BJ (cell line): Measurements from ENCODE around the gene LIG1. TPM values are rescaled to one million over a fixed set of nuclear protein-coding genes. Genes with fewer than 3 reads are reported as not detected.

Source experiments
- CTCF ChIA-PET: fragments of 350-600 bp; formaldehyde crosslinking; extraction: SDS; loops from one replicate; lab custom pipeline; 2021; ENCODE audit warnings: antibody characterized with exemption, inconsistent platforms; lab: Yijun Ruan, JAX
- POLR2A ChIA-PET: fragments of 300-600 bp; sonication (Branson Sonifier 250); formaldehyde crosslinking; extraction: SDS; loops from one replicate; lab custom pipeline; 2021; ENCODE audit warnings: antibody characterized with exemption; lab: Charles Lee
- DNase-seq: peaks from one replicate; pipeline ENCODE4 v3.0.0-alpha.2; 2011; ENCODE audit warnings: low read depth
- H3K27me3 ChIP-seq: 2 replicates; pipeline ENCODE4 v1.6.0; 2011; ENCODE audit warnings: low read length; ENCODE audit not compliant: control insufficient read depth, insufficient read depth
- H3K36me3 ChIP-seq: 2 replicates; pipeline ENCODE4 v1.5.1; 2011; ENCODE audit warnings: low read length; ENCODE audit not compliant: control insufficient read depth, insufficient read depth
- H3K4me3 ChIP-seq: 2 replicates; pipeline ENCODE4 v1.5.1; 2011; ENCODE audit warnings: low read depth, mild to moderate bottlenecking, control low read depth, low read length
- polyA plus RNA-seq: library from polyadenylated mRNA; depleted of rRNA; stranded (reverse); fragments of >200 nt; gene quantifications from 2 replicates; pipeline ENCODE4 v1.2.3, GENCODE V29; 2011
- TF ChIP-seq, protein P1 (sequence below): IDR thresholded peaks from 2 replicates; pipeline ENCODE4 v1.5.1; 2011; ENCODE audit warnings: low read depth, mild to moderate bottlenecking, control low read depth, inconsistent platforms, low read length, moderate library complexity; ENCODE audit not compliant: insufficient read depth

Gene LIG1
- polyA plus RNA-seq, 1 experiment = 19.5 TPM

- TF ChIP-seq, protein P1, sequence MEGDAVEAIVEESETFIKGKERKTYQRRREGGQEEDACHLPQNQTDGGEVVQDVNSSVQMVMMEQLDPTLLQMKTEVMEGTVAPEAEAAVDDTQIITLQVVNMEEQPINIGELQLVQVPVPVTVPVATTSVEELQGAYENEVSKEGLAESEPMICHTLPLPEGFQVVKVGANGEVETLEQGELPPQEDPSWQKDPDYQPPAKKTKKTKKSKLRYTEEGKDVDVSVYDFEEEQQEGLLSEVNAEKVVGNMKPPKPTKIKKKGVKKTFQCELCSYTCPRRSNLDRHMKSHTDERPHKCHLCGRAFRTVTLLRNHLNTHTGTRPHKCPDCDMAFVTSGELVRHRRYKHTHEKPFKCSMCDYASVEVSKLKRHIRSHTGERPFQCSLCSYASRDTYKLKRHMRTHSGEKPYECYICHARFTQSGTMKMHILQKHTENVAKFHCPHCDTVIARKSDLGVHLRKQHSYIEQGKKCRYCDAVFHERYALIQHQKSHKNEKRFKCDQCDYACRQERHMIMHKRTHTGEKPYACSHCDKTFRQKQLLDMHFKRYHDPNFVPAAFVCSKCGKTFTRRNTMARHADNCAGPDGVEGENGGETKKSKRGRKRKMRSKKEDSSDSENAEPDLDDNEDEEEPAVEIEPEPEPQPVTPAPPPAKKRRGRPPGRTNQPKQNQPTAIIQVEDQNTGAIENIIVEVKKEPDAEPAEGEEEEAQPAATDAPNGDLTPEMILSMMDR = 0 out of 2 replicates have a peak, but pooled peaks have one; percentile 8
- CTCF ChIA-PET = interaction anchor here (1.5 kb wide), 1 partner anchor 12 kb away, joined by 4 read pairs; no protein-coding TSS in a partner anchor
- POLR2A ChIA-PET = no interaction called here
- Histone ChIP-seq H3K27me3 (no peaks in the 10 kb centered on the region), H3K36me3 (peaks cover 7% of the 10 kb centered on the region), H3K4me3 (no peak overlapping the region)
- no peak for DNase-seq
Measured at GRCh38 chr19:48182434-48182833, 12.3 kb upstream of the LIG1 start.

DNA sequence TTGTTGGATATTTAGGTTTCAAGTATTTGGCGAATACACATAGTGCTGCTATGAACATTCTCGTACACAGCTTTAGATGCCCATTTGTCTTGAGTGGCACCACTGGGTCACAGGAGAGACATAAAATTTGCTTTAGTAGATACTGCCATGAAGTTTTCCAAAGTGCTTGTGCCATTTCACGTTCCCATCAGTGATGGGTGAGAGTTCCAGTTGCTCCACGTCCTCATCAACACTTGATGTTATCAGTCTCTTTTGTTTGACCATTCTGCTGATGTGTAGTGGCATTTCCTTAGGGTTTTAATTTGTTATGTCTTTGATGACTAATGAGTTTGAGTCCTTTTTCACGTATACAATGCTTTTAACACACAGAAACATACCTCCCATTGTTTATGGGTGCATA is 11.4 kb upstream of the LIG1 start:
- TF ChIP-seq, protein P1 = no peak
- Histone ChIP-seq H3K36me3 (peaks cover 7% of the 10 kb centered on the region; the same call in 1 of the 2 replicates), H3K27me3 (no peaks in the 10 kb centered on the region), H3K4me3 (no peak overlapping the region)
- ChIA-PET POLR2A (no interaction called here), CTCF (no interaction called here)
- DNase-seq = no peak

- H3K27me3 ChIP-seq = no peaks in the 10 kb centered on the region
- DNase-seq = no peak
- H3K36me3 ChIP-seq = peaks cover 5% of the 10 kb centered on the region
- CTCF ChIA-PET = no interaction called here
- no peak overlapping the region for H3K4me3 ChIP-seq
- TF ChIP-seq, protein P1 = no peak
- POLR2A ChIA-PET = no interaction called here
Measured at GRCh38 chr19:48176226-48176625, 6.1 kb upstream of the LIG1 start.

DNA sequence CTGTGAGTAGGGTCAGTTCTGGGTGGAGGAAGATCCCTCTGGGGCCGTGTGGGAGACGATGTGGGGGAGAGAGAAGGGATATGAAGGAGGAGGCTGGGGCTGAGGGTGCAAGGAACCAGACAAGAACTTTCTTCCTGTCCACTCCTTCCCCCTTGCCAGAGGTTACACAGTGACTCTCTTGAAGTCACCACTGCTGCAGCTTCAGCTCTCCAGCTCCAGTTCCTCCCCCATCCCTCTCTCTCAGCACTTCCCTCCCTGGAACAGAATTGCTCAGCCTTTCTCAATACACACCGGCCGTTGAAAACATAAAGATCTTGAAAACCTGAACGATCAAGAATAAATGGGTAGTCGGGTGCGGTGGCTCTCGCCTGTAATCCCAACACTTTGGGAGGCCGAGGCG is 5.4 kb upstream of the LIG1 start:
- DNase-seq = no peak
- CTCF ChIA-PET = interaction anchor here (0.8 kb wide), 1 partner anchor 71 kb away, joined by 3 read pairs; no protein-coding TSS in a partner anchor
- Histone ChIP-seq H3K36me3 (peaks cover 5% of the 10 kb centered on the region), H3K4me3 (no peak overlapping the region), H3K27me3 (no peaks in the 10 kb centered on the region)
- TF ChIP-seq, protein P1 = no peak
- POLR2A ChIA-PET = no interaction called here

DNA sequence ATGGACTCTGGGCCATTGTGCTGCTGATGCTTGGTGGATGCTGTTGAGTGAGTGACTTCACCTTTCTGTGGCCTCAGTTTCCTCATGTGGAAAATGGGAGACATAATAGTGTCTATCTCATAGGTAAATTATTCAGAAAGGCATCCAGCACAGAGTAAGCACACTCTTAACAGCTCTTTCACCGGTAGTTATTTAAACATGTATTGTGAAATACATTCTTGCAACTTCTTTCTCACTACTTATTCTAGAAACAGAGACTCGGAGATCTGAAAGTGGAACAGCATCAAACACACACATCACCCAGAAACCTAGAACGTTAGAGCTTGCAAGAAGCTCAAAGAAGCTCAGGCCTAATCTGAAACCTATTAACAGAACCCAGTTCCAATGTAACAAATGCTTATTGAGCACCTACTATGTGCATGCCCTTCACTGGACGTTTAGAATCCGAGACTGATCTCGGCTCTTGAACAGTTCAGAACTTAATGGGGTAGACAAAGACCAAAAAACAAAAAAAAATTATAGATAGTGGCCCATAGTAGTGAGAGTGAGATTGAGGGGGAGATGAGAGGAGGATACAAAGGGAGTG is 4.4 kb upstream of the LIG1 start:
- Histone ChIP-seq H3K4me3 (no peak overlapping the region), H3K36me3 (peaks cover 5% of the 10 kb centered on the region), H3K27me3 (no peaks in the 10 kb centered on the region)
- ChIA-PET CTCF (interaction anchor here (0.8 to 1.1 kb wide), 2 partner anchors 11 to 70 kb away, joined by 3 read pairs; no protein-coding TSS in a partner anchor), POLR2A (no interaction called here)
- TF ChIP-seq, protein P1 = no peak
- no peak for DNase-seq
